Measurements from ENCODE around the gene PIP5K1B.

DNA sequence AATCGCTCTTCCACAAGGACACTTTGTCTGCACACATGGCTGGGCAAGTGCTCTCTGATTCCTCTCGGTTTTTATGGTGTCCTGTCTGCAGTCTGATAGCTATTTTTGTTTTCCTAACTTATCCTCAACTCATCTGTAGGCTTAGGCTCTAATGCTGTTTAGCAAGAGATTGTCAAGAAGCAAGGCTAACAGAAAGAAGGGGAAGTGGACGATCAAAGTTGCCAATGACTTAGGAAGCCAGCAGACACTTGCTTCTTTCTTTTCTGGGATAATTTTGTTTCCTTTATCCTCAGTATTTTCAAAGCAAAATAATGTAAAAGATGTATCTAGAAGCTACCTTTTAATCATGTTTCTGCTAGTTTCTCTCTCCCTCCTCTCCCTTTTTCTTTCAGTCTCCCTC, 178.2 kb downstream of the PIP5K1B start:
- TF ChIP-seq ZNF274 (IDR thresholded peaks at IDR 0.05; ENCODE audit: low read depth, low read length) (no peak), SUZ12 (IDR thresholded peaks at IDR 0.05; ENCODE audit: extremely low read depth, insufficient read depth, insufficient read length) (no peak), YY1 (IDR thresholded peaks at IDR 0.05; ENCODE audit: insufficient read depth, insufficient read length) (no peak)

Measured in NT2/D1 (cell line).